SK-N-SH treated with all-trans-retinoic acid at 6 μM for 48 hours (cell line): Measurements from ENCODE around the gene MAOA.
"Not testable (repeated sequence)": the region's sequence is repeated elsewhere in the genome, so short reads cannot be mapped to it uniquely, and the experiment has no call there.

Experiments
- PPARA ChIP-seq: fragments of 250-450 bp; sonication (Bioruptor Pico); IDR thresholded peaks from 2 replicates; pipeline ENCODE4 v1.5.0; 2020; ENCODE audit warnings: mild to moderate bottlenecking, borderline replicate concordance
- TF ChIP-seq, protein P1 (sequence below): fragments of 250-450 bp; sonication (Bioruptor Pico); IDR thresholded peaks from 2 replicates; pipeline ENCODE4 v1.5.1; 2020; ENCODE audit warnings: low read depth, mild to moderate bottlenecking, moderate library complexity

DNA sequence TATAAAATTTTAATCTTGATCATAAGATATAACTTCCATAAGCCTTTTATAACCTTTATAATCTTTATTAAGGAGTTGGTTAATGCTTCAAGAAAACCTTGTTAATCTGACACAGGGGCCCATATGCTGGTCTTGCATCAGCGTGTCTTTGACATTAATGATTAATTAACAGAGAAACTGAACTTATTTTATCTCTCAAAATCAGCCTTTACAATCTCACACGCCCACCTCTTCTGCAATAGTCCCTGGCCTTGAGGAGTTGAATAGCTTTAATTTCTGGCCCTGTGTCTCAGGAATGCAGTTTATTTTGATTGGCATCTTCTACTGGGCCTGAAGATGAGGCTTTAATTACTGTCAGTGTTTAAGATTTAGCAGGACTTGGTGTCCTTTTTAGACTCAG lies 36.2 kb upstream of the MAOA start:
- TF ChIP-seq PPARA = not testable (repeated sequence)
- TF ChIP-seq, protein P1, sequence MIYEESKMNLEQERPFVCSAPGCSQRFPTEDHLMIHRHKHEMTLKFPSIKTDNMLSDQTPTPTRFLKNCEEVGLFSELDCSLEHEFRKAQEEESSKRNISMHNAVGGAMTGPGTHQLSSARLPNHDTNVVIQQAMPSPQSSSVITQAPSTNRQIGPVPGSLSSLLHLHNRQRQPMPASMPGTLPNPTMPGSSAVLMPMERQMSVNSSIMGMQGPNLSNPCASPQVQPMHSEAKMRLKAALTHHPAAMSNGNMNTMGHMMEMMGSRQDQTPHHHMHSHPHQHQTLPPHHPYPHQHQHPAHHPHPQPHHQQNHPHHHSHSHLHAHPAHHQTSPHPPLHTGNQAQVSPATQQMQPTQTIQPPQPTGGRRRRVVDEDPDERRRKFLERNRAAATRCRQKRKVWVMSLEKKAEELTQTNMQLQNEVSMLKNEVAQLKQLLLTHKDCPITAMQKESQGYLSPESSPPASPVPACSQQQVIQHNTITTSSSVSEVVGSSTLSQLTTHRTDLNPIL = not testable (repeated sequence)
